OCI-LY7 (cell line): ENCODE data around the gene PACS1.

Source experiments
- CTCF ChIP-seq: fragments of 200-600 bp; sonication (generic); conservative IDR thresholded peaks from 2 replicates; pipeline ENCODE4 v1.5.1; 2014; ENCODE audit warnings: mild to moderate bottlenecking, antibody characterized with exemption, low read length, moderate library complexity, mixed read lengths
- EZH2phosphoT487 ChIP-seq: fragments of 200-600 bp; sonication (generic); IDR thresholded peaks from 2 replicates; pipeline ENCODE4 v1.6.1; 2018; ENCODE audit warnings: low read depth, borderline replicate concordance, mild to moderate bottlenecking, mixed run types, antibody characterized with exemption, low read length, moderate library complexity, mixed read lengths

DNA sequence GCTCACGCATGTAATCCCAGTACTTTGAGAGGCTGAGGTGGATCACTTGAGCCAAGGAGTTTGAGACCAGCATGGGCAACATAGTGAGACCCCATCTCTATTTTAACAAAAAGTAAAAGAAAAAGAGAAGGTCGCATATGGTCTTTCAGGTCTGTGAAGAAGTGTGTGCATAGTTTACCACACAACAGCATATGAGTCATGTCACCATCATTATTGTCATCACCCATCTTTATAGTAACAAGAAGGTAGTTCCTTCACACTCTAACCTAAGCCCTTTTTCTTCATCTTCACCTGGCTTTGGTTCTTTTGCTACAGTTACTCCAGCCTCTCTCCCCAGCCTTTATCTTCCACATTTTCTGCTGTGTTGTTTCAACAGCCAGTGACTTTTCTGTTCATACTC, 39.2 kb downstream of the PACS1 start:
- no peak for TF ChIP-seq CTCF
- TF ChIP-seq EZH2phosphoT487, result no peak
